GM23338 (cell line): Measurements from ENCODE around the gene NUP160. TPM values are rescaled to one million over a fixed set of nuclear protein-coding genes. Genes with fewer than 3 reads are reported as not detected.

Source experiments
- ATAC-seq: fragments of 200-7000 bp; cut with Tn5 transposase; 3 replicates; pipeline ENCODE4 v1.9.1; 2020
- DNase-seq: peaks from one replicate; pipeline ENCODE4 v3.0.0-alpha.2; 2015; ENCODE audit warnings: low spot score
- H2AFZ ChIP-seq: fragments of 200-600 bp; sonication (generic); 2 replicates; pipeline ENCODE4 v1.8.0; 2016; ENCODE audit warnings: antibody characterized with exemption, mild to moderate bottlenecking, moderate library complexity
- H3F3A ChIP-seq: fragments of 200-600 bp; sonication (generic); replicated peaks from 2 replicates; pipeline ENCODE4 v1.8.0; 2017; ENCODE audit warnings: antibody characterized with exemption, mixed run types, low read depth
- H3K27ac ChIP-seq: fragments of 200-600 bp; sonication (generic); 2 replicates; pipeline ENCODE4 v1.6.1; 2016; ENCODE audit warnings: low read depth
- H3K27me3 ChIP-seq: fragments of 200-600 bp; sonication (generic); 2 replicates; pipeline ENCODE4 v1.8.0; 2016; ENCODE audit warnings: mild to moderate bottlenecking, mixed run types, moderate library complexity; ENCODE audit not compliant: insufficient read depth
- H3K36me3 ChIP-seq: fragments of 200-600 bp; sonication (generic); 2 replicates; pipeline ENCODE4 v1.8.0; 2016; ENCODE audit warnings: mild to moderate bottlenecking; ENCODE audit not compliant: insufficient read depth
- H3K4me1 ChIP-seq: fragments of 200-600 bp; sonication (generic); 2 replicates; pipeline ENCODE4 v1.8.0; 2016; ENCODE audit warnings: mild to moderate bottlenecking, moderate library complexity; ENCODE audit not compliant: insufficient read depth
- H3K4me2 ChIP-seq: fragments of 200-600 bp; sonication (generic); 2 replicates; pipeline ENCODE4 v1.7.1; 2017; ENCODE audit warnings: mixed run types
- H3K4me3 ChIP-seq: fragments of 200-600 bp; sonication (generic); 2 replicates; pipeline ENCODE4 v1.6.1; 2016; ENCODE audit warnings: mixed run types
- H3K79me2 ChIP-seq: fragments of 200-600 bp; sonication (generic); replicated peaks from 2 replicates; pipeline ENCODE4 v1.8.0; 2017; ENCODE audit warnings: mild to moderate bottlenecking; ENCODE audit not compliant: insufficient read depth
- H3K9me2 ChIP-seq: fragments of 200-600 bp; sonication (generic); 2 replicates; pipeline ENCODE4 v1.8.0; 2017; ENCODE audit not compliant: insufficient read depth
- H4K20me1 ChIP-seq: fragments of 200-600 bp; sonication (generic); replicated peaks from 2 replicates; pipeline ENCODE4 v1.8.0; 2017; ENCODE audit warnings: mild to moderate bottlenecking; ENCODE audit not compliant: insufficient read depth
- H3K27ac Mint-ChIP-seq: 2 replicates; pipeline ENCODE4 v1.8.0; 2020; ENCODE audit warnings: inconsistent platforms, mild to moderate bottlenecking, moderate library complexity, mixed read lengths
- H3K27me3 Mint-ChIP-seq: 3 replicates; pipeline ENCODE4 v1.8.0; 2022; ENCODE audit warnings: low read depth, mild to moderate bottlenecking, moderate library complexity, mixed read lengths, inconsistent platforms; ENCODE audit not compliant: insufficient read depth, poor library complexity
- H3K36me3 Mint-ChIP-seq: 3 replicates; pipeline ENCODE4 v1.8.0; 2021; ENCODE audit warnings: low read depth, mild to moderate bottlenecking, inconsistent platforms, moderate library complexity, mixed read lengths
- H3K4me1 Mint-ChIP-seq: 3 replicates; pipeline ENCODE4 v1.8.0; 2020; ENCODE audit warnings: mild to moderate bottlenecking, inconsistent platforms, mixed read lengths
- H3K4me3 Mint-ChIP-seq: 3 replicates; pipeline ENCODE4 v1.8.0; 2021; ENCODE audit warnings: moderate library complexity, mild to moderate bottlenecking, inconsistent platforms, mixed read lengths
- H3K9me3 Mint-ChIP-seq: 3 replicates; pipeline ENCODE4 v1.8.0; 2020; ENCODE audit warnings: moderate library complexity, mild to moderate bottlenecking, inconsistent platforms, mixed read lengths
- CREB1 ChIP-seq: fragments of 250-450 bp; sonication (Bioruptor Pico); IDR thresholded peaks from 2 replicates; pipeline ENCODE4 v1.5.0; 2020; ENCODE audit warnings: low read depth, mild to moderate bottlenecking, moderate library complexity
- CTCF ChIP-seq, 2 experiments: fragments of 200-600 bp in 1 of 2; sonication (generic) in 1 of 2; conservative IDR thresholded peaks; 2 replicates each; pipeline versions ENCODE4 v1.5.1 to v1.6.1; 2016 to 2017; ENCODE audit warnings: antibody characterized with exemption in 2 of 2, low read depth in 2 of 2, mild to moderate bottlenecking in 2 of 2, moderate library complexity in 1 of 2
- EZH2 ChIP-seq: fragments of 200-600 bp; sonication (generic); IDR thresholded peaks from one replicate; pipeline ENCODE4 v1.8.0; 2017; ENCODE audit warnings: antibody characterized with exemption, mild to moderate bottlenecking, low read depth; ENCODE audit not compliant: unreplicated experiment
- EZH2phosphoT487 ChIP-seq: fragments of 200-600 bp; sonication (generic); IDR thresholded peaks from one replicate; pipeline ENCODE4 v1.8.1; 2018; ENCODE audit warnings: antibody characterized with exemption; ENCODE audit not compliant: unreplicated experiment
- JUNB ChIP-seq: IDR thresholded peaks from one replicate; pipeline ENCODE4 v1.6.1; 2016; ENCODE audit warnings: antibody characterized with exemption; ENCODE audit not compliant: unreplicated experiment
- NANOG ChIP-seq: IDR thresholded peaks from 2 replicates; pipeline ENCODE4 v1.6.1; 2016; ENCODE audit warnings: antibody characterized with exemption, borderline replicate concordance
- POLR2AphosphoS5 ChIP-seq: IDR thresholded peaks from 2 replicates; pipeline ENCODE4 v1.6.1; 2016; ENCODE audit warnings: antibody characterized with exemption, low read depth
- REST ChIP-seq: IDR thresholded peaks from one replicate; pipeline ENCODE4 v1.6.1; 2018; ENCODE audit warnings: antibody characterized with exemption; ENCODE audit not compliant: unreplicated experiment
- STAT1 ChIP-seq: IDR thresholded peaks from one replicate; pipeline ENCODE4 v1.6.1; 2016; ENCODE audit warnings: antibody characterized with exemption; ENCODE audit not compliant: unreplicated experiment
- ZNF114 ChIP-seq: fragments of 250-450 bp; sonication (Bioruptor Pico); IDR thresholded peaks from 2 replicates; pipeline ENCODE4 v1.5.0; 2020; ENCODE audit warnings: mild to moderate bottlenecking, moderate library complexity
- ZNF331 ChIP-seq: fragments of 250-450 bp; sonication (Bioruptor Pico); IDR thresholded peaks from 2 replicates; pipeline ENCODE4 v1.5.0; 2020; ENCODE audit warnings: low read depth, mild to moderate bottlenecking, moderate library complexity
- ZNF462 ChIP-seq: fragments of 250-450 bp; sonication (Bioruptor Pico); IDR thresholded peaks from 2 replicates; pipeline ENCODE4 v1.5.0; 2020; ENCODE audit warnings: mild to moderate bottlenecking, moderate library complexity
- polyA plus RNA-seq: library from polyadenylated mRNA; unstranded; fragments of >200 nt; fragmentation: Nextera tagmentation; extraction: Ambion mirVana; gene quantifications from 2 replicates; pipeline ENCODE4 v1.2.1, GENCODE V29; 2016
- total RNA-seq: library from RNA; depleted of rRNA; stranded (reverse); fragments of >200 nt; shearing (Covaris generic); gene quantifications from 2 replicates; pipeline ENCODE4 v1.2.3, GENCODE V29; 2014
- TF ChIP-seq, protein P1 (sequence below): IDR thresholded peaks from 2 replicates; pipeline ENCODE4 v1.6.1; 2016; ENCODE audit warnings: antibody characterized with exemption

The NUP160 gene
- total and polyA plus RNA-seq, 2 experiments from 2014 or later: 41.2 to 101 TPM

- no peaks in the 10 kb centered on the region; the same call in 1 of the 2 replicates for H3K79me2 ChIP-seq
- H2AFZ ChIP-seq: no peak overlapping the region
- no peaks in the 10 kb centered on the region for H3K4me1 ChIP-seq
- H3K27me3 Mint-ChIP-seq: no peaks in the 10 kb centered on the region
- H3K27ac Mint-ChIP-seq: no peak overlapping the region
- peaks cover 3% of the 10 kb centered on the region for H4K20me1 ChIP-seq
- DNase-seq: no peak
- peaks cover 81% of the 10 kb centered on the region for H3K36me3 ChIP-seq
- no peak overlapping the region for H3K4me3 ChIP-seq
- no peak for TF ChIP-seq ZNF114 (CRISPR knock-in tag)
- no peak for TF ChIP-seq REST
- TF ChIP-seq CREB1: no peak
- TF ChIP-seq EZH2phosphoT487: no peak
- no peak for TF ChIP-seq ZNF331 (CRISPR knock-in tag)
- TF ChIP-seq, protein P1, sequence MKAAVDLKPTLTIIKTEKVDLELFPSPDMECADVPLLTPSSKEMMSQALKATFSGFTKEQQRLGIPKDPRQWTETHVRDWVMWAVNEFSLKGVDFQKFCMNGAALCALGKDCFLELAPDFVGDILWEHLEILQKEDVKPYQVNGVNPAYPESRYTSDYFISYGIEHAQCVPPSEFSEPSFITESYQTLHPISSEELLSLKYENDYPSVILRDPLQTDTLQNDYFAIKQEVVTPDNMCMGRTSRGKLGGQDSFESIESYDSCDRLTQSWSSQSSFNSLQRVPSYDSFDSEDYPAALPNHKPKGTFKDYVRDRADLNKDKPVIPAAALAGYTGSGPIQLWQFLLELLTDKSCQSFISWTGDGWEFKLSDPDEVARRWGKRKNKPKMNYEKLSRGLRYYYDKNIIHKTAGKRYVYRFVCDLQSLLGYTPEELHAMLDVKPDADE: no peak
- TF ChIP-seq EZH2: no peak
- TF ChIP-seq POLR2AphosphoS5: no peak
- no peak for TF ChIP-seq STAT1
- no peak for TF ChIP-seq CTCF (conservative IDR thresholded peaks at IDR 0.05; ENCODE audit: low read depth in 2 of 2)
- no peak for TF ChIP-seq JUNB
- no peak for TF ChIP-seq ZNF462
- TF ChIP-seq NANOG: no peak
- H3K27me3 ChIP-seq: no peaks in the 10 kb centered on the region
- H3F3A ChIP-seq: 0 out of 2 replicates have a peak, but pooled peaks cover 6% of the 10 kb centered on the region
- H3K4me1 Mint-ChIP-seq: no peaks in the 10 kb centered on the region
- no peaks in the 10 kb centered on the region for H3K9me2 ChIP-seq
- no peak overlapping the region for H3K4me2 ChIP-seq
- ATAC-seq: no peak
- no peak overlapping the region for H3K27ac ChIP-seq
- H3K9me3 Mint-ChIP-seq: no peaks in the 10 kb centered on the region
- peaks cover 95% of the 10 kb centered on the region for H3K36me3 Mint-ChIP-seq
- H3K4me3 Mint-ChIP-seq: no peak overlapping the region
Observed at GRCh38 chr11:47732271-47732670, 115.9 kb downstream of the NUP160 start.
